ENCODE results near the gene KCNJ13. TPM values are rescaled to one million over a fixed set of nuclear protein-coding genes. Genes with fewer than 3 reads are reported as not detected.
"Not testable (repeated sequence)": the region's sequence is repeated elsewhere in the genome, so short reads cannot be mapped to it uniquely, and the experiment has no call there.

KCNJ13 gene
- total RNA-seq, 3 donors from 2014 or later (not counting 1 experiment from before 2014, with no cell fraction given) = not detected

- TF ChIP-seq CTCF (IDR thresholded peaks at IDR 0.05) = no peak
- peaks cover 36 to 48% of the 10 kb centered on the region in 2 donors for H3K4me1 Mint-ChIP-seq
- H3K9me3 Mint-ChIP-seq = no peaks in the 10 kb centered on the region
- no peaks in the 10 kb centered on the region for H3K9me3 ChIP-seq (ENCODE audit: control insufficient read depth, insufficient read depth, low read length)
- no peaks in the 10 kb centered on the region for H3K27me3 ChIP-seq (ENCODE audit: control insufficient read depth, insufficient read depth, low read length)
- peaks cover 19% of the 10 kb centered on the region for H3K36me3 ChIP-seq (ENCODE audit: control insufficient read depth, insufficient read depth, low read length)
- peaks cover 14% of the 10 kb centered on the region for H3K4me1 ChIP-seq (ENCODE audit: control insufficient read depth, insufficient read depth, low read length)
- H3K4me3 ChIP-seq (ENCODE audit: low read length) = no peak overlapping the region
- intact Hi-C loops (cut with micrococcal nuclease) = no loop called here
- peak; percentile 74 to 86 (median 81) for ATAC-seq
- H3K36me3 Mint-ChIP-seq = peaks cover 8% of the 10 kb centered on the region
- WGBS (ENCODE audit: insufficient coverage) = 44% methylated on average over 2 of the region's 2 CpGs
- peak overlapping the region; percentile 21 for H3K27ac ChIP-seq (ENCODE audit: low read length)
- DNase-seq = no peak
- peak overlapping the region; percentile 63 for H3K4me3 Mint-ChIP-seq
- H3K27me3 Mint-ChIP-seq (ENCODE audit: low read depth in 2 of 2) = no peaks in the 10 kb centered on the region
- H3K27ac Mint-ChIP-seq = peak overlapping the region; percentile 78 to 85
Observed at GRCh38 chr2:232721882-232722281, 54.5 kb downstream of the KCNJ13 start.

GRCh38 chr2:232721261-232721660, 55.1 kb downstream of the KCNJ13 start:
- H3K36me3 ChIP-seq (ENCODE audit: control insufficient read depth, insufficient read depth, low read length) = peaks cover 19% of the 10 kb centered on the region
- peaks cover 8% of the 10 kb centered on the region for H3K36me3 Mint-ChIP-seq
- DNase-seq (no peak), ATAC-seq (peak in 2 of 3 donors; percentile 7 to 14)
- H3K27ac ChIP-seq (ENCODE audit: low read length) = peak overlapping the region; percentile 21
- peak overlapping the region; percentile 78 to 85 for H3K27ac Mint-ChIP-seq
- H3K9me3 Mint-ChIP-seq = no peaks in the 10 kb centered on the region
- intact Hi-C loops (cut with micrococcal nuclease) = no loop called here
- H3K27me3 ChIP-seq (ENCODE audit: control insufficient read depth, insufficient read depth, low read length) = no peaks in the 10 kb centered on the region
- no peaks in the 10 kb centered on the region for H3K27me3 Mint-ChIP-seq (ENCODE audit: low read depth in 2 of 2)
- H3K4me3 Mint-ChIP-seq = peak overlapping the region; percentile 63
- no peak overlapping the region for H3K4me3 ChIP-seq (ENCODE audit: low read length)
- no peak for TF ChIP-seq CTCF (IDR thresholded peaks at IDR 0.05)
- H3K9me3 ChIP-seq (ENCODE audit: control insufficient read depth, insufficient read depth, low read length) = no peaks in the 10 kb centered on the region
- peaks cover 40 to 52% of the 10 kb centered on the region in 2 donors for H3K4me1 Mint-ChIP-seq
- peaks cover 14% of the 10 kb centered on the region for H3K4me1 ChIP-seq (ENCODE audit: control insufficient read depth, insufficient read depth, low read length)
- 57% methylated on average over 2 of the region's 2 CpGs for WGBS (ENCODE audit: insufficient coverage)

- peaks cover 45 to 54% of the 10 kb centered on the region in 2 donors for H3K4me1 Mint-ChIP-seq
- H3K27me3 Mint-ChIP-seq (ENCODE audit: low read depth in 2 of 2); H3K27ac ChIP-seq (ENCODE audit: low read length); DNase-seq; H3K27ac Mint-ChIP-seq; intact Hi-C loops (cut with micrococcal nuclease); H3K9me3 ChIP-seq (ENCODE audit: control insufficient read depth, insufficient read depth, low read length); H3K27me3 ChIP-seq (ENCODE audit: control insufficient read depth, insufficient read depth, low read length); ATAC-seq; H3K4me3 Mint-ChIP-seq; H3K4me3 ChIP-seq (ENCODE audit: low read length); H3K36me3 Mint-ChIP-seq; H3K9me3 Mint-ChIP-seq: not testable (repeated sequence)
- Histone ChIP-seq H3K36me3 (ENCODE audit: control insufficient read depth, insufficient read depth, low read length) (peaks cover 13% of the 10 kb centered on the region), H3K4me1 (ENCODE audit: control insufficient read depth, insufficient read depth, low read length) (peaks cover 14% of the 10 kb centered on the region)
Observed at GRCh38 chr2:232720056-232720455, 56.3 kb downstream of the KCNJ13 start.

Other genes starting within 250 kb of the KCNJ13 start
- gene CHRNG, start 236.9 kb downstream of the KCNJ13 start, total RNA-seq = not detected
- gene TIGD1, start 226.0 kb downstream of the KCNJ13 start, total RNA-seq = 10 to 100 TPM; 10.6 to 13.2 (median 12.4) TPM
- 10 to 100 TPM; 62.2 to 67.6 (median 63.5) TPM for gene EIF4E2, start 225.9 kb downstream of the KCNJ13 start, total RNA-seq
- gene EFHD1, start 143.0 kb downstream of the KCNJ13 start, total RNA-seq = under 1 TPM in 1 of 3 donors, not detected in 2; 0.58 TPM
- 10 to 100 TPM; 73.6 to 85.3 (median 80.1) TPM for gene GIGYF2, start 79.2 kb downstream of the KCNJ13 start, total RNA-seq
- gene SNORC, start 93.7 kb upstream of the KCNJ13 start, total RNA-seq = 1 to 10 TPM in 1 of 3 donors, under 1 TPM in 2; 0.47 to 1.0 (median 0.98) TPM
- not detected for gene NGEF, start 236.7 kb upstream of the KCNJ13 start, total RNA-seq